WTC11 (cell line): Measurements from ENCODE around the gene AHRR. TPM values are rescaled to one million over a fixed set of nuclear protein-coding genes. Genes with fewer than 3 reads are reported as not detected.
A peak's percentile ranks its signal among the peaks of the same experiment; 100 is the strongest.

Experiments
- ATAC-seq: fragments of 200-7000 bp; cut with Tn5 transposase; 2 replicates; pipeline ENCODE4 v1.10.0; 2021; ENCODE audit warnings: mild to moderate bottlenecking, moderate library complexity
- CTCF ChIA-PET: fragments of 300-600 bp; sonication (Branson Sonifier 250); formaldehyde crosslinking; loops from one replicate; lab custom pipeline; 2021; ENCODE audit warnings: antibody characterized with exemption; lab: Charles Lee
- POLR2A ChIA-PET: fragments of 350-600 bp; sonication (Branson Sonifier 250); formaldehyde crosslinking; loops from one replicate; lab custom pipeline; 2021; ENCODE audit warnings: antibody characterized with exemption; lab: Charles Lee
- DNase-seq: peaks from one replicate; pipeline ENCODE4 v3.0.0; 2021; ENCODE audit warnings: low spot score
- H3K27ac Mint-ChIP-seq: 2 replicates; pipeline ENCODE4 v1.8.0; 2021; ENCODE audit warnings: mixed read lengths
- H3K27me3 Mint-ChIP-seq: 2 replicates; pipeline ENCODE4 v1.8.0; 2021; ENCODE audit warnings: low read depth, mild to moderate bottlenecking, moderate library complexity, mixed read lengths
- H3K36me3 Mint-ChIP-seq: 2 replicates; pipeline ENCODE4 v1.8.0; 2021; ENCODE audit warnings: mixed read lengths
- H3K4me1 Mint-ChIP-seq: 2 replicates; pipeline ENCODE4 v1.8.0; 2022; ENCODE audit warnings: mixed read lengths
- H3K4me3 Mint-ChIP-seq: 2 replicates; pipeline ENCODE4 v1.8.0; 2021; ENCODE audit warnings: mild to moderate bottlenecking, moderate library complexity, mixed read lengths
- H3K9me3 Mint-ChIP-seq: 2 replicates; pipeline ENCODE4 v1.8.0; 2021; ENCODE audit warnings: mixed read lengths
- CDX4 ChIP-seq: fragments of 250-450 bp; sonication (Bioruptor Pico); IDR thresholded peaks from 2 replicates; pipeline ENCODE4 v1.9.0; 2021; ENCODE audit warnings: moderate library complexity, mild to moderate bottlenecking, inconsistent platforms, borderline replicate concordance
- CREM ChIP-seq: sonication (generic); formaldehyde crosslinking; IDR thresholded peaks from 2 replicates; pipeline ENCODE4 v1.8.1; 2022; ENCODE audit warnings: mild to moderate bottlenecking, missing genetic modification reagents, moderate library complexity
- EMX1 ChIP-seq: fragments of 250-450 bp; sonication (Bioruptor Pico); IDR thresholded peaks from 2 replicates; pipeline ENCODE4 v1.8.0; 2021; ENCODE audit warnings: mild to moderate bottlenecking
- ERG ChIP-seq: fragments of 250-450 bp; sonication (Bioruptor Pico); IDR thresholded peaks from 2 replicates; pipeline ENCODE4 v1.8.0; 2021; ENCODE audit warnings: mild to moderate bottlenecking
- FOXK1 ChIP-seq: sonication (generic); formaldehyde crosslinking; IDR thresholded peaks from 2 replicates; pipeline ENCODE4 v1.8.0; 2022; ENCODE audit warnings: mild to moderate bottlenecking, moderate library complexity, missing genetic modification reagents
- GTF2I ChIP-seq: fragments of 250-450 bp; sonication (Bioruptor Pico); conservative IDR thresholded peaks from 2 replicates; pipeline ENCODE4 v1.4.0; 2021; ENCODE audit warnings: mild to moderate bottlenecking
- IRF2 ChIP-seq: sonication (generic); formaldehyde crosslinking; IDR thresholded peaks from 2 replicates; pipeline ENCODE4 v1.8.0; 2022; ENCODE audit warnings: low read depth, missing genetic modification reagents, borderline replicate concordance
- JUN ChIP-seq: sonication (generic); formaldehyde crosslinking; IDR thresholded peaks from 2 replicates; pipeline ENCODE4 v1.8.0; 2023; ENCODE audit warnings: mild to moderate bottlenecking, missing genetic modification reagents
- MXD4 ChIP-seq: fragments of 250-450 bp; sonication (Bioruptor Pico); IDR thresholded peaks from 2 replicates; pipeline ENCODE4 v1.8.0; 2021; ENCODE audit warnings: mild to moderate bottlenecking, moderate library complexity, borderline replicate concordance
- MYBL2 ChIP-seq: sonication (generic); formaldehyde crosslinking; IDR thresholded peaks from 2 replicates; pipeline ENCODE4 v1.8.1; 2023; ENCODE audit warnings: mild to moderate bottlenecking, moderate library complexity, missing genetic modification reagents
- NR1H2 ChIP-seq: sonication (generic); formaldehyde crosslinking; IDR thresholded peaks from 2 replicates; pipeline ENCODE4 v1.9.0; 2021; ENCODE audit warnings: mild to moderate bottlenecking, moderate library complexity, missing genetic modification reagents
- NR2C2 ChIP-seq: sonication (generic); formaldehyde crosslinking; IDR thresholded peaks from 2 replicates; pipeline ENCODE4 v1.8.0; 2022; ENCODE audit warnings: mild to moderate bottlenecking, missing genetic modification reagents
- NR3C1 ChIP-seq: sonication (generic); formaldehyde crosslinking; conservative IDR thresholded peaks from 2 replicates; pipeline ENCODE4 v1.8.1; 2023; ENCODE audit warnings: low read depth, mild to moderate bottlenecking, missing genetic modification reagents
- RORB ChIP-seq: fragments of 250-450 bp; sonication (Bioruptor Pico); IDR thresholded peaks from 2 replicates; pipeline ENCODE4 v1.9.0; 2021; ENCODE audit warnings: mild to moderate bottlenecking
- SMAD3 ChIP-seq: sonication (generic); formaldehyde crosslinking; IDR thresholded peaks from 2 replicates; pipeline ENCODE4 v1.8.0; 2022; ENCODE audit warnings: missing genetic modification reagents, mild to moderate bottlenecking, borderline replicate concordance
- STAT6 ChIP-seq: sonication (generic); formaldehyde crosslinking; conservative IDR thresholded peaks from 2 replicates; pipeline ENCODE4 v1.8.1; 2023; ENCODE audit warnings: mild to moderate bottlenecking, low read depth, missing genetic modification reagents, moderate library complexity
- USF1 ChIP-seq: sonication (generic); formaldehyde crosslinking; IDR thresholded peaks from 2 replicates; pipeline ENCODE4 v1.8.0; 2022; ENCODE audit warnings: mild to moderate bottlenecking, missing genetic modification reagents
- ZNF232 ChIP-seq: sonication (generic); formaldehyde crosslinking; IDR thresholded peaks from 2 replicates; pipeline ENCODE4 v1.8.0; 2022; ENCODE audit warnings: mild to moderate bottlenecking, missing genetic modification reagents
- ZNF263 ChIP-seq: sonication (generic); formaldehyde crosslinking; IDR thresholded peaks from 2 replicates; pipeline ENCODE4 v1.8.1; 2022; ENCODE audit warnings: low read depth, mild to moderate bottlenecking, moderate library complexity, missing genetic modification reagents
- ZNF423 ChIP-seq: fragments of 250-450 bp; sonication (Bioruptor Pico); IDR thresholded peaks from 2 replicates; pipeline ENCODE4 v2.1.2; 2022; ENCODE audit warnings: mild to moderate bottlenecking, moderate library complexity
- ZNF671 ChIP-seq: fragments of 250-450 bp; sonication (Bioruptor Pico); IDR thresholded peaks from 2 replicates; pipeline ENCODE4 v1.8.0; 2021; ENCODE audit warnings: mild to moderate bottlenecking
- total RNA-seq: library from RNA; stranded (reverse); gene quantifications from 3 replicates; pipeline ENCODE4 v1.2.3, GENCODE V29; 2021

The AHRR gene
- total RNA-seq, 1 experiment from 2014 or later, result 4.5 TPM

GRCh38 chr5:438481-438981 lies 117.0 kb downstream of the AHRR start:
- TF ChIP-seq MXD4 (CRISPR knock-in tag) (no peak), ZNF263 (CRISPR knock-in tag) (no peak), CDX4 (CRISPR knock-in tag) (no peak), MYBL2 (CRISPR knock-in tag) (no peak)
- H3K27me3 Mint-ChIP-seq, result peaks cover 5% of the 10 kb centered on the region
- ChIA-PET POLR2A (no interaction called here), CTCF (interaction anchor here (2.7 kb wide), 1 partner anchor 8 kb away, joined by 27 read pairs; no protein-coding TSS in a partner anchor)
- H3K9me3 Mint-ChIP-seq, result no peaks in the 10 kb centered on the region
- DNase-seq, result peak; percentile 18
- peaks cover 10% of the 10 kb centered on the region for H3K4me1 Mint-ChIP-seq
- no peaks in the 10 kb centered on the region for H3K36me3 Mint-ChIP-seq
- ATAC-seq, result no peak
- no peak overlapping the region for H3K4me3 Mint-ChIP-seq
- no peak overlapping the region for H3K27ac Mint-ChIP-seq

DNA sequence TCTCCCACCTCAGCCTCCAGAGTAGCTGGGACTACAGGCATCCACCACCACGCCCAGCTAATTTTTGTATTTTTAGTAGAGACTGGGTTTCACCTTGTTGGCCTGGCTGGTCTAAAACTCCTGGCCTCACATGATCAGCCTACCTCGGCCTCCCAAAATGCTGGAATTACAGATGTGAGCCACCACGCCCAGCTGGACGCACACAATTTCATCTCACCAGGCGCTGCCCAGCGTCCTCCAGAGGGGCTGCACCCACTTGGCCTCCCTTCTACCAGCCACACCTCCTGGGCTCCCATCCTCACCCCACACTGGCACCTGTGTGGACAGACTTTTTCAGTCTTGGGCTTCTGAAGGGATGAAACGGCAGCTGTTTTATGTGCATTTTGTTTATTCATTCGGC lies 117.7 kb downstream of the AHRR start:
- ATAC-seq (no peak), DNase-seq (no peak)
- CTCF ChIA-PET, result interaction anchor here (1.0 to 2.7 kb wide), 5 partner anchors 7 to 251 kb away, joined by 3 to 27 read pairs (median 4); no protein-coding TSS in a partner anchor
- Mint-ChIP-seq H3K27me3 (peaks cover 5% of the 10 kb centered on the region), H3K4me1 (peaks cover 14% of the 10 kb centered on the region), H3K9me3 (no peaks in the 10 kb centered on the region), H3K36me3 (no peaks in the 10 kb centered on the region), H3K4me3 (no peak overlapping the region), H3K27ac (no peak overlapping the region)
- POLR2A ChIA-PET, result no interaction called here
- no peak for TF ChIP-seq RORB (CRISPR knock-in tag)
- TF ChIP-seq MXD4 (CRISPR knock-in tag), result no peak
- TF ChIP-seq ERG (CRISPR knock-in tag), result no peak
- TF ChIP-seq ZNF671 (CRISPR knock-in tag), result no peak

GRCh38 chr5:439636-440035 lies 118.1 kb downstream of the AHRR start:
- H3K9me3 Mint-ChIP-seq, result no peaks in the 10 kb centered on the region
- no peaks in the 10 kb centered on the region for H3K36me3 Mint-ChIP-seq
- DNase-seq, result no peak
- H3K4me1 Mint-ChIP-seq, result peaks cover 16% of the 10 kb centered on the region
- no peak overlapping the region for H3K4me3 Mint-ChIP-seq
- ATAC-seq, result no peak
- ChIA-PET POLR2A (no interaction called here), CTCF (interaction anchor here (1.0 to 1.8 kb wide), 5 partner anchors 8 to 251 kb away, joined by 3 to 5 read pairs (median 3); no protein-coding TSS in a partner anchor)
- H3K27ac Mint-ChIP-seq, result no peak overlapping the region
- peaks cover 5% of the 10 kb centered on the region for H3K27me3 Mint-ChIP-seq
- TF ChIP-seq FOXK1 (CRISPR knock-in tag) (no peak), STAT6 (CRISPR knock-in tag) (no peak), USF1 (CRISPR knock-in tag) (no peak), MXD4 (CRISPR knock-in tag) (no peak), ERG (CRISPR knock-in tag) (no peak), NR2C2 (no peak), NR1H2 (no peak), NR3C1 (CRISPR knock-in tag) (no peak), IRF2 (CRISPR knock-in tag) (no peak), SMAD3 (CRISPR knock-in tag) (no peak), GTF2I (CRISPR knock-in tag) (no peak), EMX1 (CRISPR knock-in tag) (no peak), CREM (no peak), ZNF423 (CRISPR knock-in tag) (no peak), ZNF232 (CRISPR knock-in tag) (no peak), ZNF671 (CRISPR knock-in tag) (no peak), JUN (CRISPR knock-in tag) (no peak)
